Endothelial cell of umbilical vein (primary cell): ENCODE data around the gene DPEP3. TPM values are rescaled to one million over a fixed set of nuclear protein-coding genes. Genes with fewer than 3 reads are reported as not detected.

Source experiments
- BruUV-seq: library from RNA; stranded (reverse); fragments of 400-500 nt; replicated peaks from 2 replicates; lab custom pipeline; 2021; lab: Mats Ljungman, UMichigan
- CTCF ChIA-PET: fragments of 300-600, 350-600 bp; sonication (Branson Sonifier 250); formaldehyde crosslinking; loops from one replicate; lab custom pipeline; 2021; ENCODE audit warnings: antibody characterized with exemption, inconsistent platforms; lab: Charles Lee
- POLR2A ChIA-PET: fragments of 300-600, 350-600 bp; sonication (Branson Sonifier 250); formaldehyde crosslinking; loops from one replicate; lab custom pipeline; 2021; ENCODE audit warnings: antibody characterized with exemption, inconsistent platforms; lab: Charles Lee
- DNase-seq: peaks from one replicate; pipeline ENCODE4 v3.0.0-alpha.2; 2011; ENCODE audit warnings: low read depth, low spot score
- FAIRE-seq: peaks from 2 replicates; lab custom pipeline; 2011; peaks lifted over from hg19 to GRCh38; lab: Jason Lieb, UNC
- H2AFZ ChIP-seq: 2 replicates; pipeline ENCODE4 v1.6.0; 2012; ENCODE audit warnings: low read depth, low read length, control low read depth, inconsistent platforms
- H3K27ac ChIP-seq: 2 replicates; pipeline ENCODE4 v1.5.1; 2011; ENCODE audit warnings: low read depth, mild to moderate bottlenecking, control low read depth, low read length, moderate library complexity; ENCODE audit not compliant: insufficient read depth
- H3K27me3 ChIP-seq, 2 experiments: 2 replicates each; pipeline versions ENCODE4 v1.6.0 to v1.6.1; 2011; ENCODE audit warnings: low read length in 2 of 2, mixed read lengths in 1 of 2; ENCODE audit not compliant: control insufficient read depth in 2 of 2, insufficient read depth in 2 of 2
- H3K36me3 ChIP-seq, 2 experiments: 2 replicates in 1 of 2; 3 replicates in 1 of 2; pipeline ENCODE4 v1.5.1; 2011; ENCODE audit warnings: low read length in 2 of 2, mild to moderate bottlenecking in 1 of 2, moderate library complexity in 1 of 2; ENCODE audit not compliant: control insufficient read depth in 2 of 2, insufficient read depth in 2 of 2; ENCODE audit errors: extremely low read depth in 1 of 2
- H3K4me1 ChIP-seq: 3 replicates; pipeline ENCODE4 v1.5.1; 2011; ENCODE audit warnings: mild to moderate bottlenecking, low read length; ENCODE audit not compliant: control insufficient read depth, insufficient read depth; ENCODE audit errors: extremely low read depth
- H3K4me2 ChIP-seq: 2 replicates; pipeline ENCODE4 v1.6.1; 2011; ENCODE audit warnings: low read length, control low read depth, mixed read lengths; ENCODE audit not compliant: insufficient read depth
- H3K4me3 ChIP-seq, 3 experiments: fragments of 200-600 bp in 1 of 3; sonication (generic), shearing (Covaris generic) in 1 of 3; replicated peaks in 1 of 3; 2 replicates each; pipeline ENCODE4 v1.5.1; 2011 to 2016; ENCODE audit warnings: control low read depth in 3 of 3, low read length in 3 of 3, mild to moderate bottlenecking in 2 of 3, inconsistent platforms in 1 of 3, low read depth in 1 of 3, moderate library complexity in 1 of 3; ENCODE audit not compliant: insufficient read depth in 1 of 3
- H3K79me2 ChIP-seq: 2 replicates; pipeline ENCODE4 v1.6.0; 2012; ENCODE audit warnings: low read length, inconsistent platforms; ENCODE audit not compliant: control insufficient read depth, insufficient read depth
- H3K9ac ChIP-seq: replicated peaks from 2 replicates; pipeline ENCODE3; 2011; ENCODE audit warnings: low read length, control low read depth; ENCODE audit not compliant: insufficient read depth; ENCODE audit errors: extremely low read depth
- H3K9me1 ChIP-seq: replicated peaks from 3 replicates; pipeline ENCODE4 v1.6.0; 2011; ENCODE audit warnings: mild to moderate bottlenecking, low read length; ENCODE audit not compliant: control insufficient read depth, insufficient read depth; ENCODE audit errors: extremely low read depth
- H3K9me3 ChIP-seq: replicated peaks from 2 replicates; pipeline ENCODE4 v1.5.1; 2012; ENCODE audit warnings: low read length, inconsistent platforms; ENCODE audit not compliant: control insufficient read depth, insufficient read depth
- H4K20me1 ChIP-seq: replicated peaks from 2 replicates; pipeline ENCODE3; 2011; ENCODE audit warnings: mild to moderate bottlenecking, low read length; ENCODE audit not compliant: control insufficient read depth, insufficient read depth; ENCODE audit errors: extremely low read depth
- CTCF ChIP-seq, 2 donors: IDR thresholded peaks; 1 replicate in 1 of 2; 2 replicates in 1 of 2; pipeline ENCODE4 v1.5.1; 2011; ENCODE audit warnings: low read length in 2 of 2, mild to moderate bottlenecking in 2 of 2, moderate library complexity in 2 of 2, control low read depth in 1 of 2, inconsistent platforms in 1 of 2, low read depth in 1 of 2; ENCODE audit not compliant: insufficient read depth in 1 of 2; ENCODE audit errors: extremely low read depth in 1 of 2
- EZH2 ChIP-seq: IDR thresholded peaks from 2 replicates; pipeline ENCODE4 v1.6.1; 2012; ENCODE audit warnings: borderline replicate concordance, low read depth, mild to moderate bottlenecking, moderate library complexity, low read length, inconsistent platforms; ENCODE audit not compliant: severe bottlenecking
- FOS ChIP-seq: IDR thresholded peaks from 2 replicates; pipeline ENCODE4 v1.6.1; 2011; ENCODE audit warnings: mild to moderate bottlenecking, low read length, moderate library complexity, borderline replicate concordance; ENCODE audit not compliant: insufficient read depth
- GATA2 ChIP-seq: IDR thresholded peaks from 2 replicates; pipeline ENCODE4 v1.7.0; 2011; ENCODE audit warnings: low read depth, mild to moderate bottlenecking, moderate library complexity, mixed read lengths, low read length; ENCODE audit not compliant: insufficient read length, insufficient read depth
- JUN ChIP-seq: IDR thresholded peaks from 2 replicates; pipeline ENCODE4 v1.6.1; 2011; ENCODE audit warnings: borderline replicate concordance, low read depth; ENCODE audit not compliant: insufficient read length, insufficient read depth
- MAX ChIP-seq: IDR thresholded peaks from 2 replicates; pipeline ENCODE4 v1.6.1; 2011; ENCODE audit not compliant: insufficient read depth, insufficient read length
- MYC ChIP-seq: IDR thresholded peaks from one replicate; pipeline ENCODE4 v1.6.1; 2011; ENCODE audit warnings: mild to moderate bottlenecking, low read depth, low read length
- POLR2A ChIP-seq: IDR thresholded peaks from 2 replicates; pipeline ENCODE4 v1.6.1; 2012; ENCODE audit warnings: low read depth, mild to moderate bottlenecking, control low read depth, low read length
- POLR2AphosphoS5 ChIP-seq: IDR thresholded peaks from 2 replicates; pipeline ENCODE4 v1.6.1; 2012; ENCODE audit warnings: low read depth, mild to moderate bottlenecking, control low read depth, low read length, moderate library complexity; ENCODE audit not compliant: insufficient read depth
- dilution Hi-C: fragments of 300-500 bp; cut with MboI; formaldehyde crosslinking; loops from one replicate; pipeline ENCODE4 v1.15.0; 2019; ENCODE audit warnings: low sequenced_read_pairs; ENCODE audit not compliant: extremely low pct_ligation_motif_present
- intact Hi-C: fragments of 100-400 bp; cut with micrococcal nuclease; formaldehyde crosslinking; loops from one replicate; pipeline ENCODE4 v1.10.0; 2022
- polyA plus RNA-seq, 4 experiments: library from polyadenylated mRNA; depleted of rRNA in 3 of 4; stranded (reverse) in 3 of 4; unstranded in 1 of 4; fragments of >200 nt; gene quantifications; 2 replicates each; pipeline versions ENCODE4 v1.2.1 to v1.2.3, GENCODE V29; 2011 to 2012; ENCODE audit warnings: missing spikeins in 1 of 4
- total RNA-seq: library from RNA; stranded (reverse); gene quantifications from 2 replicates; pipeline ENCODE4 v1.2.3, GENCODE V29; 2021

The DPEP3 gene
- total and polyA plus RNA-seq, 2 donors (not counting 3 experiments of a cell fraction or from before 2014, with no cell fraction given) = 0.06 TPM; not detected in 1

GRCh38 chr16:67932462-67932840 lies 47.8 kb downstream of the DPEP3 start:
- no peak overlapping the region for H3K9ac ChIP-seq
- DNase-seq (no peak), FAIRE-seq (no peak)
- no peak overlapping the region for H3K4me2 ChIP-seq
- dilution Hi-C loops (no loop called here), intact Hi-C loops (no loop called here)
- POLR2A ChIA-PET = interaction anchor here (0.8 kb wide), 1 partner anchor 98 kb away, joined by 4 read pairs; no protein-coding TSS in a partner anchor
- BruUV-seq = no TSS peak
- peaks cover 13% of the 10 kb centered on the region for H3K4me1 ChIP-seq
- H3K9me1 ChIP-seq = no peaks in the 10 kb centered on the region
- no peak overlapping the region for H3K4me3 ChIP-seq
- H3K9me3 ChIP-seq = no peaks in the 10 kb centered on the region
- no peak overlapping the region for H3K27ac ChIP-seq
- H4K20me1 ChIP-seq = no peaks in the 10 kb centered on the region
- no peaks in the 10 kb centered on the region for H3K79me2 ChIP-seq
- H3K36me3 ChIP-seq = peaks cover 0 to 10% of the 10 kb centered on the region in 2 experiments
- CTCF ChIA-PET = interaction anchor here (0.9 to 5.7 kb wide), 6 partner anchors 10 to 412 kb away, joined by 3 to 42 read pairs (median 6); partner anchors contain the start of gene NRN1L
- no peaks in the 10 kb centered on the region for H3K27me3 ChIP-seq
- no peak overlapping the region for H2AFZ ChIP-seq
- TF ChIP-seq EZH2 = no peak
- no peak for TF ChIP-seq GATA2
- no peak for TF ChIP-seq POLR2A
- TF ChIP-seq MYC = no peak
- no peak for TF ChIP-seq FOS
- no peak for TF ChIP-seq MAX
- TF ChIP-seq CTCF (IDR thresholded peaks at IDR 0.05; ENCODE audit: extremely low read depth in 1 of 2, insufficient read depth in 1 of 2, low read depth in 1 of 2, low read length in 2 of 2) = no peak
- no peak for TF ChIP-seq POLR2AphosphoS5
- TF ChIP-seq JUN = no peak
